Dedifferentiated amniotic fluid mesenchymal stem cell (primary cell): ENCODE measurements around the gene C1orf21.

Source experiments
- DNase-seq: peaks from one replicate; pipeline ENCODE4 v3.0.0-alpha.2; 2016; ENCODE audit errors: extremely low spot score

C1orf21 gene

GRCh38 chr1:184650177-184650866 is 263.5 kb downstream of the C1orf21 start:
- DNase-seq = no peak

GRCh38 chr1:184655185-184655584 is 268.4 kb downstream of the C1orf21 start:
- DNase-seq = no peak

DNA sequence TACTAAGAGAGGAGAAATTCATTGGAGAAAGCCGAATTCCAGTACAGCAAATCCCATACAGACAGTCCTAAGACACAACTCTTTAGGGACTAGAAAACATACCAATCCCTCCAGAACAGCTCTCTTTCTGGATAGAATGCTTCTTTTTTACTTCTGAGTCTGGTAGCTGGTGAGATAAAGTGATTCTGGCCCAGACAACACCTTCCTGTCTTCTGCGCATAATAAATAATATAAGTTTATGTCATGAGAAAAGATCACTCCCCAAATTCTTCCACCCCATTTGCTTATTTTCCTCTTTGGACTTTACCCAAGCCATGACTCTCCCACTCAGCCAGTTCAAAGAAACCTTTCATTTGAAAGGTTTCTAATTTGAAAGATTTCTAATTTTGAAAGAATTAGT is 269.4 kb downstream of the C1orf21 start:
- no peak for DNase-seq

DNA sequence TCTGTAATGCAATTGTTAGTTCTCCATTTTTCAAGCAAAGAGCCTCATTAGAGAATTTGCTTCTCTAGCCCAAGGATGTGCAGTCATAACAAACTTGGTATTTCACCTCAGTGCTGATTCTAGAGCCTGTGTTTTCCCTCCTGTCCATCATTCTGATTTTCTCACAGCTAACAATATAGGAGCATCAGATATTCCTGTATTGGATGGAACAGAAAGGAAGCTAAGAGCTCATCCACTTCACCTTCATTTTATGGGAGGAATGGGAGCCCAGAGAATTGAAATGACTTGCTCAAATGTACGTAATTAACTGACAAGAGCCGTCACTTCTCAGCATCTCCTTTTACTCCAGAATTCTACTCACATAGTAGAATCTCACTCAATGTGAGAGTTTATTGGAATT is 271.2 kb downstream of the C1orf21 start:
- no peak for DNase-seq

DNA sequence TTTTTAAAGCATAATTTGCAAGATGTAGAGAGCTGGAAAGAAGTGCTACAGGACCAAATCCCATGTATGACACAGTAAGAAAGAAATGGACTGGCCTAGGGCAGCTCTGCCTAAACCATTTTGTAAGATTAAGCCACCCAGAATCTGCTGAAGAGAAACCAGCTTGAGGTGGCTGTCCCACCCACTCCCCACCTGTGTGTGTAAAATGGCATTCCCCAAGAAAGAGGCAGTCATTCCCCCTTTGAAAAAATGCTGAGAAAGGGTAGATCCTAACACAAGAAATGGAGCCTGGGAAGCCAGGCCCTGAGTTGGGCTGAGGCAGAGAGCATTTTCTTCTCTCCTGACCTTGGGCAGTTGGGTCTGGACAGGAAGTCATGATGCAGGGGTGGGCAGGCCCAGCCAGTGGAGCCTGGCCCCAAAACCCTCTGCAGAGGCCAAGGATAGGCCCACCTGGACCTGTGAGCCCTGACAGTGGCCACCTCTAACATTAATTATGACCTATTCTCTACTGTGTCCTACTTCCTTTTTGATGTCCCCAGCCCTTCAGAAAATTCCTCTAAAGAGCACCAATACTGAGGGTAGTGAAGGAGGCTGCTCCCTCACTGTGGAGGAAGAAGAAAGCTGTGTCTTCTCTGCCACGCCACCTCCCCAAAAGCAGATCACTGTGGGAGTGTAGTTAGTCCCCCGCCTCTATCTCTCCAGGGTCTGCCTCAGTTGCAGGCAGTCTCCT is 273.8 kb downstream of the C1orf21 start:
- no peak for DNase-seq

DNA sequence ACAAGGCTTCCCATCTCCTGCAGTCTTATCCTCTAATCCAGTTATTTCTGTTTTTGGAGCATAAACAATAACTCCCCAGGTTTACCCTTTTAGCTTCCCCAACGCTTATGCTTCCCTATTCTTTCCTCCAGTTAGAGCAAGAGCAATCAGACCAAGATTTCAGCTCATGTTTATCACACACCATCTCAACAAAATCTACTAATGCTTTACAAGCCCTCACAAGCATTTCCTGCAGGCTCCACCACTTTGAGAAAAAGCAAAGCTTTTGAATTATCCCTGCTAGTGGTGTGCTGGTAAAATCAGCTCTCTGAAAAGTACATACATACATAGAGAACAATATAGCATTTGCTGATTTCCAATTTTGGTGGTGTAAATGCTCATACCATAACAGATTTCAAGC is 275.0 kb downstream of the C1orf21 start:
- DNase-seq = no peak

DNA sequence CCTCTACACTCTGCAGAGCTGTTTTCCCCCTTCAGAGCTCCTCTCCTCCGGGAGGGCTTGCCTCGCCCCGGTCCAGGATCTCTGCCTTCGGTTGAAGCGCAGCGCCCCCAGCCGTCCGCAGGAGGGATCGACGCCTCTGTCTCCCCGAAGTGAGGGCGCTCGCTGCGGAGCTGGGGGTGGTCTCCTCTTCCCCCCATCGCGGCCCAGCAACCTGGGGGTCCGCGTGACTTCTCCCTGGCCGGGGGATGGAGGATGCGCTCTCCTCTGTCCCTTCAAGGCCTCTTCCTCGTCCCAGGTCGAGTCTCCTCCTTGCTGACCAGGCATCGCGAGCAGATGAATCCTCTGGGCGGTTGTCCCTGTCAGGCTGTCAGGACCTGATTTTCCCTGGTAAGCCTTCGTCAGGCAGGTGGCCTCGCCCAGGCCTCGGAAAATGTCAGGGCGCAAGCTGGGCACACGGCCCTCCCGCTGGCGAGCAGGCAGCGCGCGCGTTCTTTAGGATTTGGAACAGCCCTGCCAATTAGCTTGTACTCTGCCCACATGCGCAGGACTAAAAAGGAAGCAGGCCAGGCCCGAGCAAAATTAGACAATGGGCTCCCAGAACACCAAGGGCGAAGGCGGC is 277.3 kb downstream of the C1orf21 start:
- DNase-seq = peak; percentile 57

GRCh38 chr1:184664661-184665060 is 277.8 kb downstream of the C1orf21 start:
- DNase-seq = no peak

GRCh38 chr1:184665360-184665759 is 278.5 kb downstream of the C1orf21 start:
- no peak for DNase-seq

DNA sequence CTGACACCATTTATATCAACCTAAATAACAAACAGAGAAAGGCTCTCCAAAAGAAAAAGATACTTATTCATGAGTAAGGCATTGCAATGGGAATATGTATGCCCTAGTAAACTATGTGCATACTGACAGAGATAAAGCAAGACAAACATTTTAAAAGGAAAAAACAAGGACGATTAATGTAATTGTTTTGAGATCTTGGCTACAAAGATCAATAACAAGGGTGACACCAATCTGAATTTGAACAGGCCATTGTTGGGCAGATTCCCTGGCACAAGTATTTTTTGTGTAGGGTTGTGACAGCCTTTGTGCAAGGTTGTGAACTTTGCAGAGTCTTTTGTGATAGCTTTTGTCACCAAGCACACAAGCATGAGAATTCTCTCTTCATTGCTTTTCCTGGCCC is 282.6 kb downstream of the C1orf21 start:
- DNase-seq = no peak

GRCh38 chr1:184672013-184672726 is 285.3 kb downstream of the C1orf21 start:
- DNase-seq = no peak

DNA sequence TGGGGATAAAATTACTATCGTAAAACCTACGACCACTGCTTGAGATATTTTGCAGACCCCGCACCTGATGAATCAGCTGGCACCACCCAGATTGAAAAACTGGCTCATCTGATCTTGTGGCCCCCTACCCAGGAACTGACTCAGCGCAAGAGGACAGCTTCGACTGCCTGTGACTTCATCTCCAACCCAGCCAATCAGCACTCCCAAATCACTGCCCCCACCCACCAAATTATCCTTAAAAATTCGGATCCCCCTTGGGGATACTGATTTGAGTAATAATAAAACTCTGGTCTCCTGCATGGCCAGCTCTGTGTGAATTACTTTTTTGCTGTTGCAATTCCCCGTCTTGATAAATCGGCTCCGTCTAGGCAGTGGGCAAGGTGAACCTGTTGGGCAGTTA is 286.5 kb downstream of the C1orf21 start:
- no peak for DNase-seq

DNA sequence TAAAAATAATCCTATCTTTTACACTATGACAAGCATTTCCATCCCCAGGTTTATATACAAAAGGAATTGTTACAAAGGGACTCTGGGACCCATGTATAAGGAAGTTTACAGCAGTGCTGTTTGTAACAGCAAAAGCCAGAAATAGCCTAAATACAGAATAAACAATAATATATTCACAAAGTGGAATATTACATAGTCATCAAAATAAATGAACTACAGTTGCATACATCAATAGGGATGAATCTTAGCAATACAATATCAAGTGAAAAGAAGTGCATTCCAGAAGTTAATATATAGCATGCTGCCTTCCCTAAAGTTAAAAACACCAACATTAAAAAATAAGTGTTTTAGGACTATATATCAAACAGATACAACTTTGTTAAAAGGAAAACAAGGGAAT is 290.5 kb downstream of the C1orf21 start:
- no peak for DNase-seq
